ENCODE results near the gene SIX2.

SIX2 gene

DNA sequence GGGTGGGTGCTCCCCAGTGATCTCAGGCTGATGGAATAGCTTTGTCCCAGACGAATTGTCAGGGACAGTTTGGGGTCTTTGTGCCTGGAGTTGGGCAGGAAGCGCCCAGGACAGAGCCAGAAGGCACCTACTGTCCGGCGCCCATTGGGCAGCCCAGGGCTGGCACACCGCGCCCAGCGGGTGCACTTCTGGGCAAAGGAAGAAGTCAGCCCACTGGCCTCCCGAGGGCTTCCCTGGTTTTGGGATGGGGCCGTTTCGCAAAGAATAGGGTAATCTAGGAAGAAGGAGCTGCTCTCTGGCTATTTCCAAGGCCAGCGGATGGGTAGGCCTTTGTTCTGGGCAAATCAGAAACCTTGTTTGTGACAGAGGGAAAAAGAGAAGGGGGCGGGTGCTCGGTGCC, 3.5 kb upstream of the SIX2 start:
- TF ChIP-seq, protein P1, sequence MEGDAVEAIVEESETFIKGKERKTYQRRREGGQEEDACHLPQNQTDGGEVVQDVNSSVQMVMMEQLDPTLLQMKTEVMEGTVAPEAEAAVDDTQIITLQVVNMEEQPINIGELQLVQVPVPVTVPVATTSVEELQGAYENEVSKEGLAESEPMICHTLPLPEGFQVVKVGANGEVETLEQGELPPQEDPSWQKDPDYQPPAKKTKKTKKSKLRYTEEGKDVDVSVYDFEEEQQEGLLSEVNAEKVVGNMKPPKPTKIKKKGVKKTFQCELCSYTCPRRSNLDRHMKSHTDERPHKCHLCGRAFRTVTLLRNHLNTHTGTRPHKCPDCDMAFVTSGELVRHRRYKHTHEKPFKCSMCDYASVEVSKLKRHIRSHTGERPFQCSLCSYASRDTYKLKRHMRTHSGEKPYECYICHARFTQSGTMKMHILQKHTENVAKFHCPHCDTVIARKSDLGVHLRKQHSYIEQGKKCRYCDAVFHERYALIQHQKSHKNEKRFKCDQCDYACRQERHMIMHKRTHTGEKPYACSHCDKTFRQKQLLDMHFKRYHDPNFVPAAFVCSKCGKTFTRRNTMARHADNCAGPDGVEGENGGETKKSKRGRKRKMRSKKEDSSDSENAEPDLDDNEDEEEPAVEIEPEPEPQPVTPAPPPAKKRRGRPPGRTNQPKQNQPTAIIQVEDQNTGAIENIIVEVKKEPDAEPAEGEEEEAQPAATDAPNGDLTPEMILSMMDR (IDR thresholded peaks at IDR 0.05; ENCODE audit: control insufficient read depth, extremely low read depth, insufficient read depth): no peak
- no peak for DNase-seq (ENCODE audit: low read depth)
- H3K4me3 ChIP-seq (ENCODE audit: low read depth, low read length): no peak overlapping the region

DNA sequence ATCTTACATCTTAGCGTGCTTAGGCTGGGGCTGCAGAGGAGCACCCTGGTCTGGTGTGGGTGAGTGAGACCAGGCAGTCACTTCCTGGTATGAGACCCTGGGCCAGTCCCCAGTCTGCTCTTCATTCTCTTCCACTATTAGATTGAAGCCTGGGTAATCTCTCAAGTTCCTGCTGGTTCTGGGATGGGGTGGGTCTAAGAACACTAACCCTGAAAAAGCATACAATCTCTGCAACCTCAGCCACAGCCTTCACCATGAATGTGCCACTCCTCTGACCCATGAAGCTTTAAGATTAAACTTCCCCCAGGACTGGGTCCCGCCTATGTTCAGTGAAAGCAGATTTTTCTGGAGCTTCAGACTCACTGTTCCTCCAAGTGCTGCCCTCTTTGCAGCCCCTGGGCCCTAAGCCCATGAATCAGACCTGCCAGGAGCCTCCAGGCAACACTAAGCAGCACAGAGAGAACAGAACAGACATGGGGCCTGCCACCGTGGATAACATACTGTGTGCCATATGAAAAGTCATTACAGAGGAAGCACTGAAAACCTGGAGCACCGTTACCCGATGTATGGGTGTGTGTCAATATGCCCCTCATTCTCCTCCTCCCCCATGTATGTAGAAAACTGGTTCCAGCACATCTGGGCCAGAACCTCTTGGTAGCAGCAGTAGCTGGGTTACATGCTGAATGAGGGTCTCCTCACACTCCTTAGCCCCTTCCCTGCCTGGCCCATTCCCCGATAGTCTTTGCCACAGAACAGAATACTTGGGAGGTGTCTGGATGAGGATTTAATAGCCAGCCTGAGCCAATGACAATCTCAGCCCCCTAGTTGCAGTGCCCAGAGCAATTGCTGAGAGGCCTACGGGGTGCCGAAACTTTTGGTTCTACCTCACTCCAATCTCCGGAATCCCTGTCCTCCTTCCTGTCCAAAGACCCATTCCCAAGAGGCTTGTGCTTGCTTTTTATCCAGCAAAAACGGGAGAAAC, 2.7 kb upstream of the SIX2 start:
- TF ChIP-seq, protein P1 (IDR thresholded peaks at IDR 0.05; ENCODE audit: control insufficient read depth, extremely low read depth, insufficient read depth): no peak
- no peak for DNase-seq (ENCODE audit: low read depth)
- no peak overlapping the region for H3K4me3 ChIP-seq (ENCODE audit: low read depth, low read length)

- DNase-seq (ENCODE audit: low read depth): no peak
- no peak overlapping the region for H3K4me3 ChIP-seq (ENCODE audit: low read depth, low read length)
- TF ChIP-seq, protein P1 (IDR thresholded peaks at IDR 0.05; ENCODE audit: control insufficient read depth, extremely low read depth, insufficient read depth): no peak
These were observed 1.9 kb upstream of the SIX2 start for GRCh38 chr2:45011121-45011520.

DNA sequence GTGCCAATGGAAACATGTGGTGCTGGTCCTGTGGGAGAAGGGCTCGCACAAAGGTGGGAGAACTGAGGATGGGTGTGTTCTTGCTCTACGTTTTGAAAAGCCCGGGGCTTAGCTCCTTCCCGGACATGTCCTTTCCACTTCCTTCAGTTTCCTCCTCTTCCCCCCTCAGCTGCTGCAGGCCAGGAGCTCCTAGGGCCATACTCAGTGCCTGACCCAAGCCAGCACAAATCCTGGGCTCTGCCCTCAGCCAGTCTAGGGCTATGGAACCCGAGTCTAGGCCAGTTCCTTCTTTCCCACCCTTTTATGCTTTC, 1.4 kb upstream of the SIX2 start:
- H3K4me3 ChIP-seq (ENCODE audit: low read depth, low read length): no peak overlapping the region
- TF ChIP-seq, protein P1 (IDR thresholded peaks at IDR 0.05; ENCODE audit: control insufficient read depth, extremely low read depth, insufficient read depth): no peak

GRCh38 chr2:45009928-45010701, 863 bp upstream of the SIX2 start:
- TF ChIP-seq, protein P1 (IDR thresholded peaks at IDR 0.05; ENCODE audit: control insufficient read depth, extremely low read depth, insufficient read depth): no peak
- DNase-seq (ENCODE audit: low read depth): no peak
- H3K4me3 ChIP-seq (ENCODE audit: low read depth, low read length): peak overlapping the region; percentile 37

More for the DNA sequence above, 1.4 kb upstream of the SIX2 start:
- DNase-seq (ENCODE audit: low read depth): no peak

DNA sequence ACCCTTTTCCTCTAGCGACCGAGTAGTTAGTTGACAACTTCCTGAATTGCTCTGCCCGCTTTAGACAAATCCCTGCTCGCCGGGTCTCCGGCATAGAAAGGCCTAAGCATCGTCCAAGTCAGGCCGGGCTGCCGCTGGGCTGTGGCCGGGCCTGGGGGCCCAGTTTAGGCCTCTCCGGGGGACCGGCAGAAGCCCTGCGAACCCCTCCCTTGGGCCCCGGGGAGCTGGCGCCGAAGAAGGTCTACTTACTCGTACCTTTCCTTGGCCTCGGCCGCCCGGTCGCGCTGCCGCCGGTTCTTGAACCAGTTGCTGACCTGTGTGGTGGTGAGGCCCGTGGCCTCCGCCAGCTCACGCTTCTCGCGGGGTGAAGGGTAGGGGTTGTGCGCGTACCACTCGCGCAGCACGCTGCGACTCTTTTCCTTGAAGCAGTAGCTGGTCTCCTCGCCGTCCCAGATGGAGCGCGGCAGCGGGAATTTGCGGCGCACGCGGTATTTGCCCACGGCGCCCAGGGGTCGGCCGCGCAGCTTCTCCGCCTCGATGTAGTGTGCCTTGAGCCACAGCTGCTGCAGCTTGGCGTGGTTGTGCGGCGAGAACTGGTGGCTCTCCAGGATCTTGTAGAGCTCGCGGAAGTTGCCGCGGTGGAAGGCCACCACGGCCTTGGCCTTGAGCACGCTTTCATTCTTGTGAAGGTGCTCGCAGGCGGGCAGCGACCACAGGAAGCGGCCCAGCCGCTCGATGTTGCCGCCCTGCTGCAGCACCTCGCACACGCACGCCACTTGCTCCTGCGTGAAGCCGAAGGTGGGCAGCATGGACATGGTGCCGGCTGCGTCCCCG, 739 bp downstream of the SIX2 start:
- TF ChIP-seq, protein P1 (IDR thresholded peaks at IDR 0.05; ENCODE audit: control insufficient read depth, extremely low read depth, insufficient read depth): no peak
- no peak overlapping the region for H3K4me3 ChIP-seq (ENCODE audit: low read depth, low read length)

More for the DNA sequence above, 739 bp downstream of the SIX2 start:
- no peak for DNase-seq (ENCODE audit: low read depth)

Measured in LNCaP clone FGC (cell line).